Activated CD8-positive, alpha-beta memory T cell treated with anti-CD3 and anti-CD28 coated beads for 4 hours (primary cell): Measurements from ENCODE around the gene NUDT7.

Source experiments
- DNase-seq, 2 donors: peaks; one replicate each; pipeline ENCODE4 v3.0.0-alpha.2; 2020; ENCODE audit warnings: low read depth in 2 of 2

The NUDT7 gene

GRCh38 chr16:77780378-77780837 is 58.1 kb downstream of the NUDT7 start:
- DNase-seq = no peak

GRCh38 chr16:77781091-77781490 is 58.8 kb downstream of the NUDT7 start:
- DNase-seq = no peak

GRCh38 chr16:77782694-77783093 is 60.4 kb downstream of the NUDT7 start:
- no peak for DNase-seq

GRCh38 chr16:77784441-77785372 is 62.4 kb downstream of the NUDT7 start:
- DNase-seq = no peak

- no peak for DNase-seq
These were observed 63.1 kb downstream of the NUDT7 start for GRCh38 chr16:77785373-77785764.

- DNase-seq = no peak
These were observed 64.0 kb downstream of the NUDT7 start for GRCh38 chr16:77786186-77786847.

- DNase-seq = no peak
These were observed 65.1 kb downstream of the NUDT7 start for GRCh38 chr16:77787452-77787851.

- no peak for DNase-seq
These were observed 66.1 kb downstream of the NUDT7 start, which contains the start of gene VAT1L for GRCh38 chr16:77788181-77789084. Gene VAT1L (plus strand): TSS chr16:77788564. CDS start chr16:77788683, 119 bp downstream.

GRCh38 chr16:77789085-77790008 is 67.0 kb downstream of the NUDT7 start:
- no peak for DNase-seq

GRCh38 chr16:77790009-77790372 is 67.7 kb downstream of the NUDT7 start:
- DNase-seq = no peak

GRCh38 chr16:77790912-77791311 is 68.6 kb downstream of the NUDT7 start:
- DNase-seq = no peak
